DOHH2 (cell line): ENCODE data around the gene SART3.

Experiments
- CTCF ChIP-seq: fragments of 200-600 bp; sonication (generic); IDR thresholded peaks from one replicate; pipeline ENCODE4 v1.5.1; 2014; ENCODE audit warnings: antibody characterized with exemption, mild to moderate bottlenecking, low read depth, low read length; ENCODE audit not compliant: poor library complexity, severe bottlenecking
- EZH2phosphoT487 ChIP-seq: fragments of 200-600 bp; sonication (generic); IDR thresholded peaks from 2 replicates; pipeline ENCODE4 v1.6.1; 2017; ENCODE audit warnings: borderline replicate concordance, mild to moderate bottlenecking, antibody characterized with exemption, low read length, moderate library complexity, mixed read lengths

- no peak for TF ChIP-seq CTCF
- TF ChIP-seq EZH2phosphoT487, result no peak
Observed at GRCh38 chr12:108484431-108484830, 76.5 kb downstream of the SART3 start.
